HG03575 (cell line): ENCODE results near the gene FGA.
"Not testable (repeated sequence)": the region's sequence is repeated elsewhere in the genome, so short reads cannot be mapped to it uniquely, and the experiment has no call there.

Experiments
- ATAC-seq: cut with Tn5 transposase; IDR thresholded peaks from one replicate; pipeline ENCODE4 v1.9.1; 2021; ENCODE audit not compliant: unreplicated experiment, insufficient number of reproducible peaks, low FRiP score; ENCODE audit errors: extremely low read depth

Gene FGA

DNA sequence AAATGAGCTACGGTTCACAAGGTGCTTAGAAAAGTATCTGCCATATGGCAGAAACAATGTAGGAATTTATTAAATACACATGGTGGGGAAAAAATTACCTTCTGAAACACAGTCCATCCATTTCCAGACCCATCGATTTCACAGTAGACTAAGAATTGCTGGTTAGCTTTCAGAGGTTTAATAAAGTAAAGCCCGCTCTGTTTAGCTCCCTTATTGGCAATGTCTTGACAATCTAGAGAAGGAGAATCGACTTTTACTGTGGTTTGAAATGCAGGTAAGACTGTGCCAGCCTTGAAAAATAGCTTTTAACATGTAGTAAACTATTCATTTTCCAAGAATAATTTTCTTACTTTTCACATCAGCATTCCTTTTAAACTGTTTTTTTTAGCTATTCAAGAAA is 19.0 kb upstream of the FGA start:
- ATAC-seq = no peak

DNA sequence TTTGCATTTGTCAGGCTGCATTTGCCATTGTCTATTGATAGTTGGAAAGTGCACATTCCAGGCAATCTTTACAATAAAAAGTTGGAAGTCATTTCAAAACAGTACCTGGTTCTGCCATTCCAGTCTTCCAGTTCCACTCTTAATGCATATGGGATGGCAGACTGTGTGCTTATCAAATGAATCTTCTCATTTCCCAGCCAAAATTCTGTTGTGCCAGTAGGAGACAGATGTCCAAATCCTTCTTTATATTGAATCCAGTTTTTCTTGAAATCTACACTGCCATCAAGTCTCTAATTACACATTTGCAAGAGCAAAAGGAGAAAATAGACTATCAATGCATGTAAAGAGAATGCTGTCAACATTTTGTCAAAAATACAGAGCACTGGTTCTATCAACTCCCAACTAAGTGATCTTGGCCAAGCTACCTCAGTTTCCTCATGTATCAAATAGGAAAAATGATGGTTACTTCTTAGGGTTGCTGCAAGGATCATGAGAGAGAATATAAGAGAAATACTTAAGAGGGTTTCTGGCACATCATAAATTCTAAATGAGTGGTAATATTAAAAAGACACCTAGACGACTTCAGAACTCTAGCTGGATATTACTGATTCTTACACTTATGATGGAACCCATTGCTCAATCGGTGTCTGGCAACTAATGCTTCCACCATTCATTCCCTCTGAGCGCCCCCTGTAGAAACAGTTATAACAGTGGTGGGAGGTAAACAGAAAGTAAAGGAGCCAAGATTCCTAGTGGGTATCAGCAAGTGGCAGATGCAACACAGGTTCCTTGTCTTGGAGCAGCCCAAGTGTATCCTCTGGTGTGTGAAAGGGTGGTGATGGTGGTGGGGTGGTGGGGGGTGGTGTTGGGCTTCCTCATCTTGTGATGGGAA is 18.1 kb upstream of the FGA start:
- ATAC-seq = no peak

DNA sequence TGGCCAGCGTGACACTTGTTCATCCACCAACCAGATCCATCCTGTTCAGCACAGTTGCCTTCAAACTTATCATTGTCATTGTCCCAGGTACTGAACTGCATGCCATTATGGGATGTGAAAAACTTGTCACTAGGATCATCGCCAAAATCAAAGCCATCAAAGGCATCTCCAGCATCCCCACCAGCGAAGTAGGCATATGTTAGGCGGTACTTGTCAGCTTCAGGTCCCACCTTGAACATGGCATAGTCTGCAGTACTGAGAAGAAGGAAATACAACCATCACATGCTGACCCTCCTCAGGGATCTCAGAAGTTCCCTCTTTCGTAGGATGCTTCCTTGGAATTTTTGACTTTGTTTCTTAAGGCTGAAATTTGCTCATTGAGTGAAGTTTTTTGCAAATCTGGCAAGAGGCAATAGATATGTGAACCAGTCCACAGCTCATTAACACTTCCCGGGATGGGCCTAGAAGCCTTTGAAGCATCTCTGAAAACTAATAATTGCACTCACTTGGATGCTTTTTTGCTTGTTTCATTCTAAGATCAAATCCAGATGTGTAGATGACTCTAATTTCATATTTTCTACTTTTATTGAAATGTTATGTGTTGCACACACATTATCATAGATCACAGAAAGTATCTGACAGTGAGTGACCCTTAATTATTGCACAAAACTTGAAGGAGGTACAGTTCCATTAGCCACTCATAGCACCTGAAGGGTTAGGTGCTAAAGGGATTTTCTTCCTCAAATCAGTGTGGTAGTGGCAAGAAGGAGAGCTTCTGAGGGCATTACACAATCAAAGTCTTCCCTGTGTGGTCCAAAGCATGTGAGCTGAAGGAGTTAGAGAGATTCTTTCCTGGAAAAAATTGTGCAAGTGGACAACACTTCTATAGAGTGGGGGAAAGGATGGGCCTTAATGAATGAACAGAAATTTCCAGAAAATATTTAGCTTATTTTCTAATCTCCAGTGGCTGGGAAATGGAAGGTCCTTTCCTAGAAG is 16.5 kb upstream of the FGA start:
- no peak for ATAC-seq

DNA sequence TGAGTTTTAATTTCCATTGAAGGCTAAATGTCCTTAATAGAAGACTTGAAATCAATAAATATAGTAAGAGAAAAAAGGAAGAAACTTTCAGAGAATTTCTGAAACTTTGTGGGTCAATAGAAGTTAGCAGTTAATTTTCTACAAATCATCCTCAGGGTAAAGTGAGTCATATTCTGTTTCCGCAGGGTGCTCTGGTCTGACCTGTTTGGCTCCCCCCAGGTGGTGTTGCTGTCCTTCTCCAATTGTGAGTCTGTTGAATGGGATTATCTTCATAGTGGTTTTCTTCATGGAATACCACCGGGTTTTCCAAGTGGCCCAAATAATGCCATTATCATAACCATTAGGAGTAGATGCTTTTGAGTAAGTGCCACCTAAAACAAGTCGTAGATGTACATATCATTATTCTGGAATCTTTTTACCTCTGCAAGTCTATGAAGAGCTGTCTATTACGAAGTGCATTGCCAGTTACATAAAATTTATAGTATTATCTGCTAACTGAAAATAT is 14.2 kb upstream of the FGA start:
- no peak for ATAC-seq

DNA sequence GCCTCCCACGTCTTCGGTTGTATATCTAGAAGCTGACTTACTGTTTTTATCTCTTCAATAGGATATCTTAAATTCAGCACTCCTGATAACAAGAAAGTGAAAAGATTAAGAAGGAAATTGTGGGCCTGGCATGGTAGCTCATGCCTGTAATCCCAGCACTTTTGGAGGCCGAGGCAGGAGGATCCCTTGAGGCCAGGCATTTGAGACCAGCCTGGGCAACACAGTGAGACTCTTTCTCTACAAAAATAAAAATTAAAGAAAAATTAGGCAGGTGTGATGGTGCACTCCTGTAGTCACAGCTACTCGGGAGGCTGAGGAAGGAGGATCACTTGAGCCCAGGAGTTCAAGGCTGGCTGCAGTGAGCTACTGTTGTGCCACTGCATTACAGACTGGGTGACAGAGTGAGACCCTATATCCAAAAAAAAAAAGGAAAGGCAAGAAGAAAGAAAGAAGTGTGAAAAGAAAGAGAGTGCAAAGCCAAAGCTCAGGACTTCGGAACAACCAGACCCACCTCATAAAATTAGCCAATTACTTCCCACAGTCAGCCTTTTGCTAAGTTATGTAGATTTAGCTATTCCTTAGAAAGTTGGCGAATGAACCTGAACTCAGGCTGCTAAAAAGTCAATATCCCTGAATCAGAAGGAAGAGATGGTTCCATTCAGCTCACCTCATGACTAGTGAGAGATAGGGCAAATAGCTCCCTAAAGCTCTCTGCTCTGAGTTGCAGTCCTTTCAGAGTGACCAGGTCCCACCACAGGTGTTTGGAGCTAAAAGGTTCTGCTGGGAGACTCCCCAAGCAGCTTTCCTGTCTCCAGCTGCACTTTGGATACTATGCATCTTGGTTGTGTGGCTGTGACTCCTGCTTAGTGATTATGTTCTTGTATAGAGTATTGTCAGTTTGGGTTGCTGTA is 12.7 kb upstream of the FGA start:
- no peak for ATAC-seq

- ATAC-seq = no peak
Observed at GRCh38 chr4:154602404-154603020, 12.0 kb upstream of the FGA start.

DNA sequence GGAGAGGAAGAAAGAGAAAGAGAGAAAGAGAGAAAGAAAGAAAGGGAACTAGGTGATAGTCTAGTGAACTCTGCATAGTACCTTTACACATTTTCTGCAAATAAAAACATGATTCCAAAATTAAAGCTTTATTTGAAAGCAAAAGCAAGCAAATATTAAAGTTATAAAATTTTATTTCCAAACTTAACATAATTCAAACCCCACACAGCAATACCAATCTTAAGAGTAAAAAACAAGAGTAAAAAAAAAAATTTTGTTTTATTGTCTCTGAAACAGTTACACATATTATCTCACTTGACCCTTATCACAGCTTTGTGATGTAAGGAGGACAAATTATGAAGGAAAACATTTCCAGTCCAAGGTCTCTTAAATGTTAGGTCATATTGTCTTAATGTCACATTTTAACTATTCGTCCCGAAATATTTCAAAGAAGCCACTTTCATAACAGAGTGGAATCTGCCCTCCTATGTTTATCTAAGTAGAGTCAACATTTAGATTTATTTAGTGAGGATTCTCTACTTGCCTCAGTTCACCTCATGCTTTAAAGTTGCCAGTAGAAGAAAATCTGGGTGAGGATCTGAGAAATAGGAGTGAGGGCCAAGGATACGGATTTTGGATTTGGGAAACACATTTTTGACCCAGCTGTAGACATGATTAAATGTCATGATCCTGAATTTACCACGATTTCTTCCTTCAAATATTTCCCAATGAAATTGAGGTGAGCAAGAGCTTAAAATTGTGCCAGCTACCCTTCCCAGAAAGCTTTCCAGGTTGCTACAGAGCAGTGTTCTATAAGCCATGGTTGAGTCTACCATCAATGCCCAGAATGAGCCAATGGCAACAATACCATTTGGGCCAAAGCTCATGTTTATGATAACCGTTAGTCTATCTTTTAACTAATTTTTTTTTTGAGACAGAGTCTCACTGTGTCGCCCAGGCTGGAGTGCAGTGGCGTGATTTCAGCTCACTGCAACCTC is 7.5 kb upstream of the FGA start:
- ATAC-seq = no peak

GRCh38 chr4:154597281-154597680 is 6.7 kb upstream of the FGA start:
- not testable (repeated sequence) for ATAC-seq

- no peak for ATAC-seq
Observed at GRCh38 chr4:154595807-154596206, 5.3 kb upstream of the FGA start.

DNA sequence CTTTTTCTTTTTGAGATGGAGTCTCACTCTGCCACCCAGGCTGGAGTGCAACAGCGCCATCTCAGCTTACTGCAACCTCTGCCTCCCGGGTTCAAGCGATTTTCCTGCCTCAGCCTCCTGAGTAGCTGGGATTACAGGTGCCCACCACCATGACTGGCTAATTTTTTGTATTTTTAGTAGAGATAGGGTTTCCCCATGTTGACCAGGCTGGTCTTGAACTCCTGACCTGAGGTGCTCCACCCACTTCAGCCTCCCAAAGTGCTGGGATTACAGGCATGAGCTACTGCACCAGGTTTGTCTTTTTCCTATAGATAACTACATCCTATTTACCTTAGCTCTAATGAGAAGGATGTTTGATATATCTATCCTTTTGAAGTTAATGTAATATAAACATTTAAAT is 3.8 kb upstream of the FGA start:
- ATAC-seq = not testable (repeated sequence)

GRCh38 chr4:154593868-154594267 is 3.3 kb upstream of the FGA start:
- no peak for ATAC-seq

GRCh38 chr4:154591890-154592289 is 1.3 kb upstream of the FGA start:
- no peak for ATAC-seq

DNA sequence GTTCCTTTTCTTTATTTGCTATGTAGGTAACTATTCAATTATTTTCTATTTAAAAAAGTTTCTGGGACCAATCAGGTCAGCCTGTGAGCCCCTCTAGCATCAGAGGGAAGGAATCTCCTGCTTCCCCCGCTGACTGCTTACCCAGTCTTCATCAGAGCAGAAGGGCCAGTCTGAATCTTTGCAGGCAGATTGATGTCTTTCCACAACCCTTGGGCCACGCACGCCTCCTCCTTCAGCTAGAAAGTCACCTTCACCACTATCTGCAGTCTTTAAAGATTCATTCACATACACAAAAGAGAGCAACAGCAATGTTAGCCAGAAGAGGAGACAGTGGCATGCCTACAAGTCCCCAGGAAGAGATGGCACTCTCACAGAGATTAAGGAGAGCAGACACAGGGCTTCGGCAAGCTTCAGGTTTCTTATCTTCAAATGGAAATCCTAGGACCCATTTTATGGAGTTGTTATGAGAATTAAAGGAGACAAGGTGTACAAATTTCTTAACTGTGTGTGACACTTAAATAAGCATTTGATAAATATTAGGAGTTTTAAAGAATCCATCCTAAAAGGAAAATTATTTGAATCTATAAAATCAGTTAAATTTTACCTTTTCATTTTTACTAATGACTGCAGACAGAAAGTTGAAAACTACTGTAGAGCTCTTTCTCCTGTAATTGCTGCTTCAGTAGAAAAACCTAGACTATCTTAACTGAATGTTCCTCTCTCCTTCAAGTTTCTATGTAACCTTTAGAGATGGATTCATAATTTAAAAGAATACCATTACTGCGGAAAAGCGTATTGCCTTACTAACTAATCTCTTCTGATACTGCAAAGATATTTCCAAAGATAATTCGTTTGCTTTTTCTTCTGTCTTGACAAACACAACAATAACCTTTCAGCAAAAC is 995 bp downstream of the FGA start:
- ATAC-seq = no peak

- ATAC-seq = no peak
Observed at GRCh38 chr4:154588198-154588597, 2.3 kb downstream of the FGA start.

DNA sequence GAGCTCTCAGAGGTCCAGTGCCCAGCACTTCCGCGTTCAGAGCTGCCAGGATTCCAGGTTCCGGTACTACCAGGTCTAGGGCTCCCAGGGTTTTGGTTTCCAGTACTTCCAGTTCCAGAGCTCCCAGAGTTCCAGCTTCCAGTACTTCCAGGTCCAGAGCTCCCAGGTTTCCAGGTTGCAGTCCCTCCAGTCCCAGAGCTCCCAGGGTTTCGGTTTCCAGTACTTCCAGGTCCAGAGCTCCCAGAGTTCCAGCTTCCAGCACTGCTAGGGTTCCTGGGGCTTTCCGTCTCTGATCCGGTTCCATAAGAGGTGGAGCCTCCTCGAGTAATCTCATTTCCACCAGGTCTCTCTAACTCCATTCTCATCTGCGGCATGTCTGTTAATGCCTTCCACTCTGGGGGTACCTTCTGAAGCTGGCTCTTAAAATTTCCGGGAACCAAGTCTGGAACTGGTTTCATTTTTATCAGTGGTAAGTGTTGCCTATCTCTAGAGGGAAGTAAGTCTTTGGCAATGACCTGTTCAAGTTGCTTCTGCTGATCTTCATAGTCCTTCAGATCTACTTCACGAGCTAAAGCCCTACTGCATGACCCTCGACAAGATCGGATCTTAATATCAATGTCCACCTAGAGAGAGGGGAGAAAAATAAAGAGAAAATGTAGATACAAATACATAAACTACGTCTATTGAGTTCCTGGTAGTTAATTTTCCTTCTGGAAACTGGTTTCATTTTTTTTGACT is 4.1 kb downstream of the FGA start:
- no peak for ATAC-seq
